ENCODE measurements around the gene LRRC36. TPM values are rescaled to one million over a fixed set of nuclear protein-coding genes. Genes with fewer than 3 reads are reported as not detected.
"Not testable (repeated sequence)": the region's sequence is repeated elsewhere in the genome, so short reads cannot be mapped to it uniquely, and the experiment has no call there.

The LRRC36 gene
- total RNA-seq, 4 donors from 2014 or later = not detected

- Histone ChIP-seq H3K9me3 (no peaks in the 10 kb centered on the region), H3K27me3 (no peaks in the 10 kb centered on the region), H3K4me1 (no peaks in the 10 kb centered on the region), H3K27ac (no peak overlapping the region), H3K4me3 (no peak overlapping the region), H3K36me3 (no peaks in the 10 kb centered on the region)
- no peak for TF ChIP-seq CTCF (IDR thresholded peaks at IDR 0.05 in 4 of 5, conservative IDR thresholded peaks at IDR 0.05 in 1 of 5)
- no peak for TF ChIP-seq POLR2A (IDR thresholded peaks at IDR 0.05)
- in situ Hi-C loops (cut with MboI; ENCODE audit: low sequenced_read_pairs in 4 of 4) = no loop called here
- intact Hi-C loops (cut with DNase I; ENCODE audit: low total_unique reads) = no loop called here
- ATAC-seq = no peak
- DNase-seq = no peak
Measured at GRCh38 chr16:67350324-67350723, 23.7 kb downstream of the LRRC36 start.

- DNase-seq; H3K27ac ChIP-seq; ATAC-seq; intact Hi-C loops (cut with DNase I; ENCODE audit: low total_unique reads); H3K36me3 ChIP-seq; in situ Hi-C loops (cut with MboI; ENCODE audit: low sequenced_read_pairs in 4 of 4); H3K4me3 ChIP-seq; H3K4me1 ChIP-seq; H3K27me3 ChIP-seq; H3K9me3 ChIP-seq: not testable (repeated sequence)
Measured at GRCh38 chr16:67352463-67352862, 25.8 kb downstream of the LRRC36 start.

- H3K36me3 ChIP-seq = no peaks in the 10 kb centered on the region
- no peak overlapping the region for H3K27ac ChIP-seq
- H3K9me3 ChIP-seq = no peaks in the 10 kb centered on the region
- H3K27me3 ChIP-seq = no peaks in the 10 kb centered on the region
- intact Hi-C loops (cut with DNase I; ENCODE audit: low total_unique reads) = no loop called here
- ATAC-seq (no peak), DNase-seq (no peak)
- in situ Hi-C loops (cut with MboI; ENCODE audit: low sequenced_read_pairs in 4 of 4) = no loop called here
- H3K4me1 ChIP-seq = peaks cover 0 to 4% of the 10 kb centered on the region in 2 donors
- no peak overlapping the region for H3K4me3 ChIP-seq
- TF ChIP-seq CTCF (IDR thresholded peaks at IDR 0.05 in 4 of 5, conservative IDR thresholded peaks at IDR 0.05 in 1 of 5) (no peak), POLR2A (IDR thresholded peaks at IDR 0.05) (no peak)
Measured at GRCh38 chr16:67356396-67356795, 29.8 kb downstream of the LRRC36 start.

GRCh38 chr16:67357561-67357960 is 30.9 kb downstream of the LRRC36 start:
- no peaks in the 10 kb centered on the region for H3K27me3 ChIP-seq
- no peak for DNase-seq
- TF ChIP-seq CTCF (IDR thresholded peaks at IDR 0.05 in 4 of 5, conservative IDR thresholded peaks at IDR 0.05 in 1 of 5) (no peak), POLR2A (IDR thresholded peaks at IDR 0.05) (no peak)
- intact Hi-C loops (cut with DNase I; ENCODE audit: low total_unique reads) = no loop called here
- in situ Hi-C loops (cut with MboI; ENCODE audit: low sequenced_read_pairs in 4 of 4) = no loop called here
- H3K36me3 ChIP-seq = no peaks in the 10 kb centered on the region
- no peak overlapping the region for H3K4me3 ChIP-seq
- H3K4me1 ChIP-seq = peaks cover 0 to 4% of the 10 kb centered on the region in 2 donors
- no peak overlapping the region for H3K27ac ChIP-seq
- ATAC-seq = no peak
- H3K9me3 ChIP-seq = no peaks in the 10 kb centered on the region

- intact Hi-C loops (cut with DNase I; ENCODE audit: low total_unique reads) = not testable (repeated sequence)
Measured at GRCh38 chr16:67359540-67360269, 33.1 kb downstream of the LRRC36 start.

GRCh38 chr16:67361038-67361437 is 34.4 kb downstream of the LRRC36 start:
- no peak for DNase-seq
- TF ChIP-seq POLR2A (IDR thresholded peaks at IDR 0.05) = no peak
- no peak for TF ChIP-seq CTCF (IDR thresholded peaks at IDR 0.05 in 4 of 5, conservative IDR thresholded peaks at IDR 0.05 in 1 of 5)
- no peak overlapping the region for H3K27ac ChIP-seq
- H3K27me3 ChIP-seq = no peaks in the 10 kb centered on the region
- intact Hi-C loops (cut with DNase I; ENCODE audit: low total_unique reads) = no loop called here
- H3K9me3 ChIP-seq = no peaks in the 10 kb centered on the region
- ATAC-seq = no peak
- in situ Hi-C loops (cut with MboI; ENCODE audit: low sequenced_read_pairs in 4 of 4) = no loop called here
- H3K4me1 ChIP-seq = peaks cover 0 to 4% of the 10 kb centered on the region in 2 donors
- no peak overlapping the region for H3K4me3 ChIP-seq
- no peaks in the 10 kb centered on the region for H3K36me3 ChIP-seq

More at GRCh38 chr16:67359540-67360269, 33.1 kb downstream of the LRRC36 start:
- H3K9me3 ChIP-seq; in situ Hi-C loops (cut with MboI; ENCODE audit: low sequenced_read_pairs in 4 of 4); H3K27me3 ChIP-seq; H3K36me3 ChIP-seq; ATAC-seq; DNase-seq; H3K4me1 ChIP-seq; H3K4me3 ChIP-seq; H3K27ac ChIP-seq: not testable (repeated sequence)
